IMR-90 (cell line): ENCODE measurements around the gene ARHGAP10. TPM values are rescaled to one million over a fixed set of nuclear protein-coding genes. Genes with fewer than 3 reads are reported as not detected.

ENCODE experiments used
- ATAC-seq: fragments of 200-7000 bp; cut with Tn5 transposase; 2 replicates; pipeline ENCODE4 v1.9.1; 2020; ENCODE audit warnings: low read depth, mild to moderate bottlenecking, moderate library complexity
- BruUV-seq: library from RNA; stranded (reverse); fragments of 400-500 nt; replicated peaks from 2 replicates; lab custom pipeline; 2021; lab: Mats Ljungman, UMichigan
- CTCF ChIA-PET: fragments of 300-600 bp; formaldehyde crosslinking; extraction: SDS; loops from one replicate; lab custom pipeline; 2021; ENCODE audit warnings: antibody characterized with exemption; lab: Yijun Ruan, JAX
- POLR2A ChIA-PET: fragments of 300-600 bp; sonication (Branson Sonifier 250); formaldehyde crosslinking; loops from one replicate; lab custom pipeline; 2022; ENCODE audit warnings: antibody characterized with exemption; ENCODE audit not compliant: unreplicated experiment; lab: Charles Lee
- DNase-seq: peaks from one replicate; pipeline ENCODE4 v3.0.0; 2013
- H2AFZ ChIP-seq: replicated peaks from 2 replicates; pipeline ENCODE3; 2013; ENCODE audit warnings: low read length, mild to moderate bottlenecking; ENCODE audit not compliant: poor library complexity
- H2AK5ac ChIP-seq: 2 replicates; pipeline ENCODE4 v1.6.1; 2013; ENCODE audit warnings: low read depth, low read length, inconsistent platforms
- H2AK9ac ChIP-seq: replicated peaks from 2 replicates; pipeline ENCODE3; 2013; ENCODE audit warnings: mild to moderate bottlenecking, low read depth, low read length, moderate library complexity; ENCODE audit not compliant: poor library complexity
- H2BK120ac ChIP-seq: 2 replicates; pipeline ENCODE4 v1.6.1; 2013; ENCODE audit warnings: low read depth, low read length, inconsistent platforms
- H2BK15ac ChIP-seq: 3 replicates; pipeline ENCODE4 v1.6.1; 2013; ENCODE audit warnings: low read depth, low read length, inconsistent platforms
- H2BK20ac ChIP-seq: 2 replicates; pipeline ENCODE4 v1.6.1; 2013; ENCODE audit warnings: low read depth, mild to moderate bottlenecking, inconsistent platforms, low read length, moderate library complexity
- H2BK5ac ChIP-seq: 2 replicates; pipeline ENCODE4 v1.6.1; 2013; ENCODE audit warnings: mild to moderate bottlenecking, low read depth, low read length, inconsistent platforms; ENCODE audit not compliant: poor library complexity, severe bottlenecking
- H3K14ac ChIP-seq: replicated peaks from 2 replicates; pipeline ENCODE4 v1.6.1; 2013; ENCODE audit warnings: low read depth, low read length, inconsistent platforms
- H3K18ac ChIP-seq: 2 replicates; pipeline ENCODE4 v1.6.1; 2013; ENCODE audit warnings: low read depth, low read length, control low read depth
- H3K23ac ChIP-seq: 2 replicates; pipeline ENCODE4 v1.6.1; 2013; ENCODE audit warnings: low read depth, low read length, inconsistent platforms
- H3K27ac ChIP-seq: 2 replicates; pipeline ENCODE4 v1.5.1; 2013; ENCODE audit warnings: mild to moderate bottlenecking, control low read depth, low read length; ENCODE audit not compliant: insufficient read depth
- H3K27me3 ChIP-seq: 2 replicates; pipeline ENCODE4 v1.6.1; 2013; ENCODE audit warnings: low read length; ENCODE audit not compliant: control insufficient read depth, insufficient read depth
- H3K36me3 ChIP-seq: 2 replicates; pipeline ENCODE4 v1.6.1; 2013; ENCODE audit warnings: low read length, mixed read lengths; ENCODE audit not compliant: control insufficient read depth, insufficient read depth
- H3K4ac ChIP-seq: 2 replicates; pipeline ENCODE4 v1.6.1; 2013; ENCODE audit warnings: low read depth, low read length, inconsistent platforms
- H3K4me1 ChIP-seq: 2 replicates; pipeline ENCODE4 v1.6.1; 2013; ENCODE audit warnings: low read length, mixed read lengths; ENCODE audit not compliant: control insufficient read depth, insufficient read depth
- H3K4me2 ChIP-seq: 2 replicates; pipeline ENCODE4 v1.6.1; 2013; ENCODE audit warnings: low read depth, mild to moderate bottlenecking, control low read depth, low read length, moderate library complexity
- H3K4me3 ChIP-seq: 2 replicates; pipeline ENCODE4 v1.5.1; 2013; ENCODE audit warnings: low read depth, mild to moderate bottlenecking, control low read depth, low read length, moderate library complexity; ENCODE audit not compliant: insufficient read depth
- H3K56ac ChIP-seq: 2 replicates; pipeline ENCODE4 v1.6.1; 2013; ENCODE audit warnings: low read length, inconsistent platforms; ENCODE audit not compliant: insufficient read depth; ENCODE audit errors: extremely low read depth
- H3K79me1 ChIP-seq, 2 experiments: 2 replicates each; pipeline ENCODE4 v1.6.1; 2013; ENCODE audit warnings: low read length in 2 of 2, inconsistent platforms in 1 of 2, low read depth in 1 of 2
- H3K9ac ChIP-seq: 2 replicates; pipeline ENCODE4 v1.6.1; 2013; ENCODE audit warnings: low read depth, low read length, control low read depth
- H3K9me1 ChIP-seq: 2 replicates; pipeline ENCODE4 v1.6.1; 2013; ENCODE audit warnings: low read length, inconsistent platforms; ENCODE audit not compliant: insufficient read depth
- H3K9me3 ChIP-seq: 2 replicates; pipeline ENCODE4 v1.6.1; 2013; ENCODE audit warnings: low read length; ENCODE audit not compliant: control insufficient read depth, insufficient read depth
- H4K20me1 ChIP-seq: 2 replicates; pipeline ENCODE4 v1.6.1; 2013; ENCODE audit warnings: low read length, inconsistent platforms; ENCODE audit not compliant: insufficient read depth
- H4K5ac ChIP-seq: 2 replicates; pipeline ENCODE4 v1.6.1; 2013; ENCODE audit warnings: mild to moderate bottlenecking, low read depth, low read length, control low read depth
- H4K8ac ChIP-seq, 2 experiments: 2 replicates each; pipeline ENCODE4 v1.6.1; 2013; ENCODE audit warnings: low read depth in 2 of 2, low read length in 2 of 2, control low read depth in 1 of 2, inconsistent platforms in 1 of 2
- H4K91ac ChIP-seq: 2 replicates; pipeline ENCODE4 v1.6.1; 2013; ENCODE audit warnings: low read depth, low read length, inconsistent platforms; ENCODE audit not compliant: insufficient read depth
- BHLHE40 ChIP-seq: fragments of 150-350 bp; IDR thresholded peaks from 2 replicates; pipeline ENCODE4 v1.6.1; 2016; ENCODE audit warnings: mild to moderate bottlenecking, low read depth, low read length
- CEBPB ChIP-seq: IDR thresholded peaks from 2 replicates; pipeline ENCODE4 v1.6.1; 2012; ENCODE audit warnings: low read depth, low read length, improper control_type of control experiment
- CHD1 ChIP-seq: IDR thresholded peaks from 2 replicates; pipeline ENCODE4 v1.6.1; 2012; ENCODE audit warnings: low read depth, low read length, improper control_type of control experiment
- CTCF ChIP-seq: conservative IDR thresholded peaks from 2 replicates; pipeline ENCODE4 v1.5.1; 2012; ENCODE audit warnings: mild to moderate bottlenecking, low read depth, low read length, improper control_type of control experiment
- ELK1 ChIP-seq: fragments of 150-350 bp; IDR thresholded peaks from 2 replicates; pipeline ENCODE4 v1.6.1; 2016; ENCODE audit warnings: low read depth, mild to moderate bottlenecking, low read length, moderate library complexity, borderline replicate concordance
- FOS ChIP-seq: fragments of 150-350 bp; IDR thresholded peaks from 2 replicates; pipeline ENCODE4 v1.6.1; 2016; ENCODE audit warnings: low read depth, low read length
- MAFK ChIP-seq: IDR thresholded peaks from 2 replicates; pipeline ENCODE4 v1.6.1; 2012; ENCODE audit warnings: low read depth, low read length, improper control_type of control experiment
- MAZ ChIP-seq: IDR thresholded peaks from 2 replicates; pipeline ENCODE4 v1.6.1; 2012; ENCODE audit warnings: low read depth, mild to moderate bottlenecking, low read length, improper control_type of control experiment, moderate library complexity, borderline replicate concordance
- MXI1 ChIP-seq: IDR thresholded peaks from 2 replicates; pipeline ENCODE4 v1.6.1; 2012; ENCODE audit warnings: low read depth, mild to moderate bottlenecking, low read length, moderate library complexity, borderline replicate concordance
- NFE2L2 ChIP-seq: fragments of 150-350 bp; IDR thresholded peaks from 2 replicates; pipeline ENCODE4 v1.6.1; 2016; ENCODE audit warnings: low read depth, mild to moderate bottlenecking, low read length
- POLR2A ChIP-seq: IDR thresholded peaks from 2 replicates; pipeline ENCODE4 v1.6.1; 2012; ENCODE audit warnings: mild to moderate bottlenecking, low read depth, low read length
- RAD21 ChIP-seq: IDR thresholded peaks from 2 replicates; pipeline ENCODE4 v1.6.1; 2012; ENCODE audit warnings: low read length, improper control_type of control experiment
- RCOR1 ChIP-seq: IDR thresholded peaks from 2 replicates; pipeline ENCODE4 v1.6.1; 2012; ENCODE audit warnings: mild to moderate bottlenecking, low read length, improper control_type of control experiment; ENCODE audit not compliant: insufficient replicate concordance
- RFX5 ChIP-seq: IDR thresholded peaks from 2 replicates; pipeline ENCODE4 v1.8.0; 2012; ENCODE audit warnings: low read depth, mild to moderate bottlenecking, low read length, moderate library complexity
- SMC3 ChIP-seq: fragments of 150-350 bp; IDR thresholded peaks from 2 replicates; pipeline ENCODE4 v1.6.1; 2016; ENCODE audit warnings: low read depth, mild to moderate bottlenecking, antibody characterized with exemption, low read length, moderate library complexity
- USF2 ChIP-seq: fragments of 150-350 bp; IDR thresholded peaks from 2 replicates; pipeline ENCODE4 v1.6.1; 2017; ENCODE audit warnings: mild to moderate bottlenecking, antibody characterized with exemption, low read length, low read depth
- WGBS, 2 experiments: methylation state at CpG; one replicate each; pipeline versions ENCODE4 v1.1.5 to v1.1.7; 2013; ENCODE audit warnings: missing lambda C conversion rate in 2 of 2; ENCODE audit not compliant: insufficient read length in 1 of 2; ENCODE audit errors: extremely low coverage in 2 of 2; 5-methylcytosine and 5-hydroxymethylcytosine counted together
- dilution Hi-C: fragments of 300-500 bp; cut with HindIII; formaldehyde crosslinking; loops from one replicate; pipeline ENCODE4 v1.14.3; 2018; ENCODE audit warnings: low sequenced_read_pairs; ENCODE audit not compliant: unreplicated experiment
- in situ Hi-C: fragments of 300-500 bp; cut with MboI; formaldehyde crosslinking; loops from 3 replicates; pipeline ENCODE4 v1.14.3; 2019; ENCODE audit warnings: low sequenced_read_pairs, inconsistent platforms, mixed read lengths
- intact Hi-C: fragments of 100-400 bp; cut with micrococcal nuclease; formaldehyde crosslinking; loops from 2 replicates; pipeline ENCODE4 v1.10.0; 2022
- polyA plus RNA-seq, 3 experiments: library from polyadenylated mRNA; depleted of rRNA; stranded (reverse); fragments of >200 nt; gene quantifications; 2 replicates each; pipeline ENCODE4 v1.2.3, GENCODE V29; 2012; ENCODE audit warnings: low replicate concordance in 1 of 3
- total RNA-seq: library from RNA; depleted of rRNA; stranded (reverse); fragments of >200 nt; gene quantifications from 2 replicates; pipeline ENCODE4 v1.2.3, GENCODE V29; 2012

Gene ARHGAP10
- total and polyA plus RNA-seq, 2 of the 4 experiments (the other 2 are of a cell fraction), result 27.1 to 29.4 TPM

GRCh38 chr4:148017801-148018200 lies 285.9 kb downstream of the ARHGAP10 start:
- Histone ChIP-seq H3K27ac (no peak overlapping the region), H3K9me3 (no peaks in the 10 kb centered on the region), H3K14ac (no peak overlapping the region), H3K9me1 (no peaks in the 10 kb centered on the region; the same call in 1 of the 2 replicates), H2AK9ac (no peak overlapping the region), H4K5ac (no peak overlapping the region), H3K36me3 (peaks cover 2% of the 10 kb centered on the region), H3K23ac (no peak overlapping the region), H2BK15ac (no peak overlapping the region), H3K4me1 (peaks cover 7% of the 10 kb centered on the region), H3K18ac (no peak overlapping the region), H2AFZ (no peak overlapping the region), H3K9ac (no peak overlapping the region), H3K4me2 (no peak overlapping the region), H2BK20ac (no peak overlapping the region), H4K20me1 (no peaks in the 10 kb centered on the region; the same call in 1 of the 2 replicates), H2BK5ac (no peak overlapping the region), H3K56ac (no peak overlapping the region), H2AK5ac (no peak overlapping the region), H3K79me1 (peaks cover 29 to 35% of the 10 kb centered on the region in 2 experiments), H3K4me3 (no peak overlapping the region), H4K91ac (no peak overlapping the region), H3K4ac (no peak overlapping the region), H4K8ac (no peak overlapping the region; a peak in 1 of 4 replicates), H3K27me3 (no peaks in the 10 kb centered on the region), H2BK120ac (no peak overlapping the region)
- no peak for DNase-seq
- in situ Hi-C loops (no loop called here), dilution Hi-C loops (no loop called here), intact Hi-C loops (no loop called here)
- ChIA-PET POLR2A (no interaction called here), CTCF (interaction anchor here (0.6 to 1.4 kb wide), 2 partner anchors 10 to 305 kb away, joined by 3 read pairs; no protein-coding TSS in a partner anchor)
- WGBS, 2 experiments, result 62% methylated on average over 3 of the region's 5 CpGs; no CpG with 5 or more reads in 1 of the 2 experiments
- no TSS peak for BruUV-seq
- no peak for ATAC-seq
- TF ChIP-seq NFE2L2, result no peak
- no peak for TF ChIP-seq RAD21
- TF ChIP-seq MAFK, result no peak
- TF ChIP-seq RFX5, result no peak
- TF ChIP-seq MAZ, result no peak
- no peak for TF ChIP-seq BHLHE40
- no peak for TF ChIP-seq USF2
- no peak for TF ChIP-seq ELK1
- TF ChIP-seq POLR2A, result no peak
- TF ChIP-seq CHD1, result no peak
- no peak for TF ChIP-seq MXI1
- no peak for TF ChIP-seq RCOR1
- no peak for TF ChIP-seq SMC3
- no peak for TF ChIP-seq CEBPB
- no peak for TF ChIP-seq CTCF
- no peak for TF ChIP-seq FOS
